GM18519 (cell line): ENCODE results near the gene SPAG5.
"Not testable (repeated sequence)": the region's sequence is repeated elsewhere in the genome, so short reads cannot be mapped to it uniquely, and the experiment has no call there.

Source experiments
- ATAC-seq: cut with Tn5 transposase; IDR thresholded peaks from one replicate; pipeline ENCODE4 v1.9.1; 2021; ENCODE audit warnings: mild to moderate bottlenecking, moderate library complexity; ENCODE audit not compliant: unreplicated experiment, low FRiP score

Gene SPAG5

GRCh38 chr17:28612936-28613872 is 14.4 kb upstream of the SPAG5 start:
- no peak for ATAC-seq

GRCh38 chr17:28612531-28612930 is 13.7 kb upstream of the SPAG5 start:
- no peak for ATAC-seq

GRCh38 chr17:28610376-28610775 is 11.6 kb upstream of the SPAG5 start:
- ATAC-seq = no peak

DNA sequence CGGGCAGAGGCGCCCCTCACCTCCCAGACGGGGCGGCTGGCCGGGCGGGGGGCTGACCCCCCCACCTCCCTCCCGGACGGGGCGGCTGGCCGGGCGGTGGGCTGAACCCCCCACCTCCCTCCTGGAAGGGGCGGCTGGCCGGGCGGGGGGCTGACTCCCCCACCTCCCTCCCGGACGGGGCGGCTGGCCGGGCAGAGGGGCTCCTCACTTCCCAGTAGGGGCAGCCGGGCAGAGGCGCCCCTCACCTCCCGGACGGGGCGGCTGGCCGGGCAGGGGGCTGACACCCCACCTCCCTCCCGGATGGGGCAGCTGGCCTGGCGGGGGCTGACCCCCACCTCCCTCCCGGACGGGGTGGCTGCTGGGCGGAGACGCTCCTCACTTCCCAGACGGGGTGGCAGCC is 5.2 kb upstream of the SPAG5 start:
- ATAC-seq = not testable (repeated sequence)

- ATAC-seq = peak; percentile 38
Measured at GRCh38 chr17:28599311-28600184, 723 bp upstream of the SPAG5 start.

- no peak for ATAC-seq
Measured at GRCh38 chr17:28598389-28598788, 436 bp downstream of the SPAG5 start.

DNA sequence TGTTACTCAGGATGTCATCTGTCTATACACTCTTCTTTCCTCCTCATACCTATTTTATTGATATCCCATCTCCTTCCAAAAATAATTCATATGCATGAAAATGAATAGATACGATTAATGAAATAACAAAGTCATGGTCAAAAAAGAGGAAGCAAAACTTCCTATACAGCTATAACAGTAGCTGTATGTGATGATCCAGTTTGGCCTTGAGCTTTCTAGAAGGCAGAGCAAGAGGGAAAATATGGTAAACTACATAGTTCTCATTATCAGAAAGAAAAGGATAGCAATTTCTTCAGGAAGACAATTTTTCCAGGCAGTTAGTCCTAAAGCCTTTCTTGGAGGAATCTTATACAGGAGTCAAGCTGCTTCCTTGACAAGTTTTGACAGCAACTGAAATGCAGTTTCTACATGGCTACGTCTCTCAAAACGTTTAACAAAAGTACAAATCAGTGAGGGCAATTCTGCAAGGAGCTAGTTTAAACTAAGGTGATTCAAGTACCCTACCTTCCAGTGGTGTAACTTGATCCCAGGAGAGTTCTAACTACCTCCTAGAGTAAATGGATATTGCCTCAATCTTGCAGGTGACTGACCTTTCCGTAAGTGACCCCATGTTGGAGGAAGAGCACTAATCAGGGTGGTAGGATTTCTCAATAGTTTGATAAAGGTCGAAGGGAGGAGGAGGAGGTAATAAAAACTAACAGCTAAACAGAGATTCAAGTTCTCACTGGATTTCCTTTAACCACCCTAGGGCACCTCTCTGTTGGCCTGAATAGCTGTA is 1.0 kb downstream of the SPAG5 start:
- no peak for ATAC-seq

GRCh38 chr17:28592260-28592659 is 6.6 kb downstream of the SPAG5 start:
- no peak for ATAC-seq

GRCh38 chr17:28585851-28586250 is 13.0 kb downstream of the SPAG5 start:
- no peak for ATAC-seq

GRCh38 chr17:28584434-28584833 is 14.4 kb downstream of the SPAG5 start:
- no peak for ATAC-seq

DNA sequence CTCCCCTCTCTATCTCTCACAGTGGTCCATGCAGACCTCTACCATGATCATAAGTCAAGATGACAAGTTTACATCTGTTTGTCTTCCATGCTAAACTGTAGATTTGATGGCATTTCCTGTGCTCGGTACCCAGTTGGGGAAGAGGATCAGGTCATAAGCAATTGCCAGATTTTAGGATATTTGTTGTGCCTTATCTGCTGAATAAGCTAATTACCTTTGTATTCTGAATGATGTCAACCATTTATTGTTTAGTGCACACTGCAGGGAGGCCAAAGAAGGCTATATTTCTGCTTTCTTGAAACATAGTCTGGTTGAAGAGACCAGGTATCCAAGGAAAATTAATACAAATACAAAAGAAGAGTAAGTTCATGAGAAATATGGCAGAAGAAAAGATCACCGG is 16.3 kb downstream of the SPAG5 start:
- no peak for ATAC-seq

DNA sequence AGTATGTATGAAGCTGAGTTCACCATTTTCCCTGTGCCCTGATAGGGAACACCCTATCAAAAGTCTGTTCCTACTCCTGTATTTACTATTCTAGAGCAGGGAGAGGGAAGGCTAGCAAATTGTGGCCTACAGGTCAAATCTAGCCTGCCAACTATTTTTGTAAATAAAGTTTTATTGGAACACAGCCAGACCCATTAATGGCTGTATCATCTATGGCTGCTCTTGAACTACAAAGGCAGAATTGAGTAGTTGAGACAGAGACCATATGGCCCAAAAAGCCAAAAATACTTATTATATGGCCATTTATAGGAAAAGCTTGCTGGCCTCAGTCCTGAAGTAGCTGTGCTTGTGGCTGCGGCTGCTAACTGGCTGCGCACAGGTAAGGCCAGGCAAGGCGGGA is 17.9 kb downstream of the SPAG5 start:
- ATAC-seq = no peak

- no peak for ATAC-seq
Measured at GRCh38 chr17:28579526-28579925, 19.3 kb downstream of the SPAG5 start.

DNA sequence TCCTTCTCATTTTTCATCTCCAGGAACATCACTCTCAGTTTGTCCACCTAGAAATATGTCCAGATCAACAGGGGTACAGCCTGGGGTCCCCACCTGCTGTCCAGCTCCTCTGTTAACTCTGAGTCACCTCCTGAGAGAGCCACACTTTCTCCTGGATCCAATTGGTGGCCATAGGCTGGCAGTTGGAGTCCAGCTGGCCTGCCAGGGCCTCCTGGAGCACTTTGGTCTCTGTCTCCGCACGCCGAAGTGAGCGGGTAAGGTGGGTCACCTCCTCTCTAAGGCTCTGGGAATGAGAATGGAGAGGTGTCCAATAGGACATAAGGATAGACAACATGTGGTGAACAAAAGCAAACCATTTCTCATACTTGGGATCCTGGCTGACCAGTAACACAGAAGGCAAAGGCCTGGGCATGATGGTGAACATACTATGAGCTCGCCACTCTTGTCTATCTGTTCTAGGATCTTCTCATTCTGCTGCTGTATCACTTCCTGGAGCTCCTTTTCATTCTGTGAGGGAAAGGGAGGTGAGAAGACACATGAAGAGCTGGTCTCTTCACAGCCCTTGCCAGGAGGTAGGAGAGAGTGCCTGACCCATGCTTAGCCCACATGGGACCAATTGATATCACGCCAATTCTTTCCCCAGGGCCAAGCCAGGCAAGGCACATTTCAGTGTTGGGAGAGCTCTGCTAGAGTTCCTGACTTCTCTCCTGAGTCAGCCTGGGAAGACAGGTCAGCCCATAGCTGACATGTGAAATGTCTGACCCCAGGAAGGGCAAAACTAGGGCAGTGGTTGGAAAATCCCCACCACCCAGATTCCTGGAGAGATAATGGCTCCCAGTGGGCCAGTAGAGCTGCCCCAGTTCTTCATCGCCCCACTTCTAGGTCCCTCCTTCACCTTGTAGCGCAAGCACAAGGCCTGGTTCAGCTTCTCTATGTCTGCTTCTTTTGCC is 20.3 kb downstream of the SPAG5 start:
- ATAC-seq = no peak

GRCh38 chr17:28577466-28577824 is 21.4 kb downstream of the SPAG5 start:
- no peak for ATAC-seq

- peak; percentile 57 for ATAC-seq
Measured at GRCh38 chr17:28576758-28577465, 21.9 kb downstream of the SPAG5 start, which contains the start of gene ALDOC. ALDOC (minus strand) TSS chr17:28576895; CDS start chr17:28575532, 1,363 bp downstream.

DNA sequence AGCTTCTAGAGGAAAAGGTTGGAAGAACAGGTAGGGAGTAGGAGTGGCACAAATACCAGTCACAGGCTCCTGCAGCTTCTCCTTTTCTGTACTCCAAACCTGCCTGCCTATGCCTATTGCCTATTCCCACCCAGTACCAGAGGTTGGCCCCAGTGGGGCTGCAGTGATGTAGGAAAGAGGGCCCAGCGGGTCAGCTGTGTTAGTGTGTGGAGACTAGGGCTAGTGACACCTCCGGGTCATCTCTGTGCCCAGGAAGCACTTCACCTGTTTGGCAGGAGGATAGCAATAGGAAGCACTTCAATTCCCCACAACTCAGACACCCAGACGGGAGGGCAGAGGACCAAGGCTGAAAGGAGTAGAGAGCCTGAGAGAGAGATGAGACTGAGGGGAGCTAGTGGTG is 22.8 kb downstream of the SPAG5 start:
- ATAC-seq = not testable (repeated sequence)

GRCh38 chr17:28575126-28575795 is 23.6 kb downstream of the SPAG5 start:
- no peak for ATAC-seq
